ENCODE data around the gene OCEL1.

Gene OCEL1

DNA sequence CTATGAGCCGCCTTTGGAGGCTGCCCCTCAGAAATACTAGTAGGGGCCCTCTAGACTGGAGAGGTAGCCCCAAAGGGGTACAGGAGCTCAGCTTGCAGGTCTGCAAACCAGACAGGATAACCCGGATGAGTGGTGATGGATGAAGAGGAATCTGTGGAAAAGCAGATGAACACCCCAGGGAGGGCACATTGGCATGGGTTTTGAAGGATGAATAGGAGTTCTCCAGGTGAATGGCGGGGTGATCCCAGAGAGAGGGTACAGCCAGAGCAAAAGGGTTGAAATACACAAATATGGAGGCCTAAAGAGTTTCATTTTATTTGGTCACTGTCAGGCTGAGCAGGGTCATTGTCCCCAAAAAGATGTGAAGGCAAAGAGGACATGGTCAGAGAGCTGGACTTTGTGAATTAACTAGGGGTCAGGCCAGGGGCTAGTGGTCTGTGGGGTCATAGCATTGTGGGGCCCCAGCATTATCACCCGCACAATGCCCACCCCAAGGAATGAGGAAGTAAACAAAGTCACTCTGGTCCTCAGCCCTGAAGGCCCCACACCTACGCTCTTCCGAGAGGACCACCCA is 14.9 kb downstream of the OCEL1 start:
- DNase-seq = no peak

DNA sequence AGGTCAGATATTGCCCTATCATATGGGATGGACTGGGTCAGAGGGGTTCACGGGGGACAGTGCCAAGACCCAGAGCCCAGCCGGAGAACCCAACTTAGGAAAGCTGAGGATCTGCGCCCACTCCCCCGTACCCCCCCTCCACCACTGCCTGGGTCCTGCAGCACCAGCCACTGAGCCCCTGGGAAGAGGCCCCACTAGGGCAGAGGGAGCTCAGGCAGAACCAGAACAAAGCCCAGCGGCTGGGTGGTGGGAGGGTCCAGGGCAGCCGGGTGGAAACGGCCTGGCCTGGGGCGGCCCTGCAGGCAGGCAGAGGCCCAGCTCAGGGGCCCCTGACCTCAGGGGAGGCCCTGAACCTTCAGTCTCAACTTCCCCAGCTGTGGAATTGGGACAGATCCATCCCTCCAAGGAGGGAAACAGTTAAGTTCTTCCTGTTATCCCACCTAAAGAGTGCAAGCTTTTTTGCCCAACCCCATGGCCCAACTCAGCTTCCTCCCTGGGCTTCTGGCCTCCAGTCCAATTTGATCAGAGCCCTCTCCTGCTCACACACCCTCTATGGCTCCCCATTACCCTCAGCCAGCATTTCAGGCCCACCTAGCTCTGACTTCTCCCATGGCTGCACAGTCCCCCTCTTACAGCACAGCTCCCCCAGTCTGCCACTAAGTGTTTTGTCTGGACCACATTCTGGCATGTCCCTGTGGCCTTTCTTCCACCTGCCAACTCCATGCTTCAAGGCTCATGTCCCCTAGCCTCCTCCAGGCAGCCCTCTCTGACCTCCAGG is 16.6 kb downstream of the OCEL1 start:
- no peak for DNase-seq

DNA sequence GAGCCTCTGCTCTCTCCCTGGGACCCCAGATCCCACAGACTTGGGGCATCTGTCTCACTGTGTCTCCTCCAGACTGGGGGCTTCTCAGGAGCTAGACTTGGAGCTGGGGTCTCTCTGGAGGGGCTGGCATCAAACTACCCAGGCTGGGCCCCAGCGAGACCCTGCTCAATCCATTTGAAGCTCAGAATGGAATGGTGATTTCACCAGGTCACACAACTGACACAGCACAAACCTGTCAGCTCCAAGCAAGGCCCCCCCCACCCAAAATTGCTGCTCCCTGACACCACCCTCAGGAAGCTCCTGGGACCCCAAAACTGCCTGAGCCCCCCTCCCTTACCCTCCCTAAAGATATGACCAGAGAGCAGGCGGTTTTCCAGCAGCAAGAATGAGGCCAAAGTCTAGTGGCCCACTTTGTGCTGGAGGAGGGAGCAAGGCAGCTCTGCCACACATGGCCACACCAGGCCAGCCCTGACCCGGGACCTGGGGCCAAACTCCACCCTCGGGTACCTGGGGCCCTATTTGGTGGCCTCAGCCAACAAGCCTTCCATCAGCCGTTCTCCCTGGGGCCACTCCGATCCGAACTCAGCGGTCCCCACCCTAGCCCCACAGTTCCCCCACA is 17.3 kb downstream of the OCEL1 start:
- DNase-seq = no peak

DNA sequence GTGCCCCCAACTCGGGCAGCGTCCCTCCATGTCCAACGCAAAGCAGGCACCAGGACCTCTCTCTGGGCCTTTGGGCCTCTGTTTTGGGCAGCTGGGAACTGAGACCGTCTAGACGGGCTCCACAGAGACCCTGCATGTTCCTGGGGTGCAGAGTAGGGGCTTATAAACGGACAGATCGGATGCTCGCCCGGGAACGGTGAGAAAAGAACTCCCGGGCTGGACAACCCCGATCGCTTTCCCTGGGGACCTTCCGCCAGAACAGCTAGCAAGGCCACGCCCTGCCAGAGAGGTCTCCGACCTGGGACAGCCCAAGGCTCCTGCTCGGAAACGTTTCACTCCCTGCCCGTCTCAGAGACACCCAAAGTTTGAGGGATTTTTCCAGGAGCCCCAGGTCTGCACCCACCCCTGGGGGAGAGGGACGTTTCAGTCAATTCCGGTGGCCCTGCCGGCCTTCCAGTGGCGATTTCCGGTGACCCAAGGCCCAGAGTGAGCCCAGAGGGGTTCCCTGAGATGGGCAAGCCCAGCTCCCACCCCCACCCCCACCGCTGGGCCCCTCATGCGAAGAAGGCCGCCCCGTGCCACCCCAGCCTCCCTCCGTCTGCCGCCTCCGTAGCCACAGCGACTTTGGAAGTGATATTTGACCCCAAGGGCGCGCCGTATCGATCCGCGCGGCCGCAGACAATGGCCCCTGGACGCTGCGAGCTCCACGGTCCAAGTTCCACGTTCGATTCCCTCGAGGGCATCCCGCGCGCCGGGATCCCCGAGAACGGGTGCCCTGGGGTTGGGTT is 18.0 kb downstream of the OCEL1 start:
- DNase-seq = peak in 2 of 3 experiments; percentile 41 to 46

DNA sequence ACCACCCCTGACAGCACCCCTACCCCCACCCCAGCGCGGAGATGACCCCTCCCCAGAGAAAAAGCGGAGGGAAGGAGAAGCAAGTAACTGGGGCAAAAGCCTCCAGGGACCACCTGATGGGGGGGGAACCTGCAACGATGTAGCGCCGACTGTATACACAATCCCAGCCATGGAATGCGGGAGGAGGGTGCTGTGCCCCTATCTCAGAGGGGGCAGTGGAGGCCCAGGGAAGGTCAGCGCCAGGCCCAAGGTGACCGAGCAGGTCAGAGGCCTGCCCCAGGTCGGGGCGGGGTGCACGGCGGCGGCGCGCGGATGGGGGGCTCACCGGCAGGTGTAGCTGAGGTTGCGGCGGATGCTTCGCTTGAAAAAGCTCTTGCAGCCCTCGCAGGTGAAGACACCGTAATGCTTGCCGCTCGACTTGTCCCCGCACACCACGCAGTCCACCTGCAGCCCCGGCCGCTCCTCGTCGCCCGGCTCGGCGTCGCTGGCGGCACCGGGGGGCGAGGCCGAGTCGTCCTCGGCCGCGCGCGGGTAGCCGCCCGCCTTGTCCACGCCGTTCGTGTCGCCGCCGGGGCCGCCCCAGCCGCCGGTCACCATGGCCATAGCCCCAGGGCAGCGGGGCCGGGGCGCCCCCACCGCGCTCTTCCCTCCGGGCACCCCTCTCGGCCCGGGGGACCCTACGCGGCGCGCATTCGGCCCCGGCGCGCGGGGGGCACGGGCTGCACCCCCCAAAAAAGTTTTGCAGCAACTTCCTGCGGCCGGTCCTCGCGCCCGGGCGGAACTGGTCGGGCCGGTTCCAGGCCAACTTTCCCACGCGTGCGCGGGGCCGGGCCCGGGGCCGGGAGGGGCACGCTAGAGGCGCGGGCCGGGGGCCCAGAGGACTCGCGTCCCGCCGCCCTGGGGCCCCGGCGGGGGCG is 18.9 kb downstream of the OCEL1 start:
- peak in 2 of 3 experiments; percentile 27 to 42 for DNase-seq

DNA sequence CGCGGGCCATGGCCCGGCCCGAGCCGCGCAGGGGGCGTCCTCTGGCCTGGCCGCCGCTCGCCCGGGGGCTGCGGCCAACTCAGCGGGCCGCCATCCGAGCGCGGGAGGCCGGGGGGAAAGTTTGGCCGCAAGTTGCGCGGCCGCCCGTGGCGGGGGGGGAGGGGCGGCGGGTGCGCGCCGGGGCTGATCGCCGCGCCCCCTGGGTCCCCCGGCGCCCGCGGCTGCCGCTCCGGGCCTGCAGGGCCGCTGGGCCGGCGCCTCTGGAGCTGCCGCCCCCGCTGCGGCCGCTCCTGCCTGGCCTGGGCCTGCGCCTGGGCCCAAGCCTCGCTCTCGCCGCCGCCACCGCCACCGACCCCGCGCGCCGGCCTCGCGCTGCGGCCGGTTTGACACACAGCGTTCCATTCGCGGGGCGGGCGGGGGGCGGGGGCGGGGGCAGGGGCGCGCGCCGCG is 19.5 kb downstream of the OCEL1 start, which contains the start of gene NR2F6:
Gene NR2F6 (minus strand): TSS at position 385 of the 450 bp plus-strand sequence. CDS start 699 bp downstream, outside the sequence.
- DNase-seq = no peak

DNA sequence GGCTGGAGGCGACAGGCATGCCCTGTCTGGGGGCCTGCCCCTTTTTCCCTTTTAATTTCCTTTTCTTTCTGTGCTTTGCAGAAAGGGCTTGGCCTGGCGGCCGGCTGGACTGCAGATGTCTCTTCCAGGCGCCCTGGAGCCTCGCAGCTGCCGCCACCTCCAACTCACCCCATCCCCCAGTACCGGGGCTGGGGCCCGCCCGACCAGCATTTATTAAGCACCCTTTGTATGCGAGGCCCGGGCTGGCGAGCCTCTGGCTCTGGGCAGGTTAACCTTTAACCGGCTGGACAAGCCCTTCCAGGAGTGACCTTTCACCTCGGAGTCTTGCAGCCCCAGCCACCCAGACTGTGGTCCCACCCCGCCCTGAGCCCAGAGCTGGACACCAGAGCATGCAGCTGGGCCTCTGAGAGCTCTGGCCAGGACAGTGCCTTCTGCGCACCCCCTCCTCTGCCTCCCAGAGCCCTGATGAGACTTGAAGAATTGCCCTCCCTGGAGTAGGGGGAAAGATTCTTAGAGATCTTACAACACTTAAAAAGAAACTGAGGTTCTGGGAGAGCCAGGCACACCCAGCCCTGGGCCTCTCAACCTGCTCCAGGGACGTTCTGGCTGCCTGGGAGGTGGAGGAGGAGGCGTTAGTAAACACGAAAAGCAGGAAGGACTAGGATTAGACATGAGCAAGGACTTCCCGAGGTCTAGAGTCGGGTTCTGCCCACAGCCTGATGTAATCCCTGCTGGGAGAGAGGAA is 20.8 kb downstream of the OCEL1 start:
- DNase-seq = peak in 1 of 3 experiments; percentile 85

DNA sequence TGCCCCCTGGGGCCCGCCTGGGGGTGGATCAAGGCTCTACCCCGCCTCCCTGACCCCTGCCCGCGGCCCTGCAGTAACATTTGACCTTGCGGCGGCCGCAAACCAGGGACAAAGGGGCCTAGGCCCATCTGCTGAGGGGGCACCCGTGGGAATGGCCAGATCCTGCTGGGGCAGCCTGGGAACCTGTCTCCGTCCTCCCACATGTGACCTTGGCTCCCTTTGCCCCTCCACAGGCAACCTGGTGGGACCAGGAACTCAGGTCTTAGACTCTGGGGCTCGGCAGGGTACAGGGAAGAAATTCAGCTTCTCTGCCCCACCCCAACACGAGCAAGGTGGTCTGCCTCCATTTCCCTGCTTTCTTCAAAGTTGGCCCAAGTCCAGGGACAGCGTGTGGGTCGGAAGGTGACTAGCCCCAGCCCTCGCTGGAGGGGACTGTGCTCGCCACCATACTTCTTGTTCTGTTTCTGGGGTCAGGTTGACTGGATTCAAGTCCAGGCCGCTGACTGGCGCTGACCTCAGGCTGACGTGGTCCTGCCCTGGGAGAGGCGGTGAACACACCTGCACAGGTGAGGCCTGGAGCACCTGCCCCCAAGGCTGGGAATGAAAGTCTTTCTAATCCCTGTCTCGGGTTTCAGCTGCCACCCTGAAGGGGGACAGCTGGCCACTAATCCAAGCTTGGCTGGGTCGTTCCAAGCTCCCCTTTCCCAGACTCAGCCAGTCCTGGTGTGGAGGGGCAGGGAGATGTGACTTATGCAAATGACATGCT is 22.2 kb downstream of the OCEL1 start:
- peak in 2 of 3 experiments; percentile 10 to 35 for DNase-seq

DNA sequence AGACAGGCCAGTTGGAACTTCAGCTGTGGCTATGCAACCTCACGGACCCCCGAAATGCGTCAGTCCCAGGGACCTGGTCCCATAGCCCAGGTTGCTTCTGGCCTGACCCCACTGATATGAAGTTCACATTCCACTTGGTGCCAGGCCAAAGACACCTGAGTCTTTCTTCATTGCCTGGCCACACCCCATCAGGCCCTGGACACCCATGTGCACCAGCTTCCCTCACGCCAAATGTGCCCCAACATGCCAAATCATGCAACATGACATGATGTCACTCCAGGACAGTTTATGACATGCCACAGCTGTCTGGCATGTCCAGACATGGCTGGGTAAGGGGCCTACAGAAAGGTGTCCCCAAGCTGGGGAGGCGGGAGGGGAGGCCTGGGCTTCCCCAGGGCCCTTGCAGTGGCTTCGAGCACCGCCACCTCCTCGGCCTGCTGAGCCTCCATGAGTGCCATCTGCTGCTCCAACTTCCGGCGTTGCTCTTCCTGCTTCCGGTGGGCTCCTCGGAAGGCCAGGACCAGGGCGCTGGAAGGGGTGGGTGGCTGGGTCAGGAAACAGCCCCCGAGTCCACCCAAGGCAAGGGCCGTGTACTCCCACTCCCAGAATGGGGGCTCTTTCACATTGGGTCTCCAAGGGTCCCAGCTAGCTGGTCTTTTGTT is 24.0 kb downstream of the OCEL1 start:
- DNase-seq = no peak

DNA sequence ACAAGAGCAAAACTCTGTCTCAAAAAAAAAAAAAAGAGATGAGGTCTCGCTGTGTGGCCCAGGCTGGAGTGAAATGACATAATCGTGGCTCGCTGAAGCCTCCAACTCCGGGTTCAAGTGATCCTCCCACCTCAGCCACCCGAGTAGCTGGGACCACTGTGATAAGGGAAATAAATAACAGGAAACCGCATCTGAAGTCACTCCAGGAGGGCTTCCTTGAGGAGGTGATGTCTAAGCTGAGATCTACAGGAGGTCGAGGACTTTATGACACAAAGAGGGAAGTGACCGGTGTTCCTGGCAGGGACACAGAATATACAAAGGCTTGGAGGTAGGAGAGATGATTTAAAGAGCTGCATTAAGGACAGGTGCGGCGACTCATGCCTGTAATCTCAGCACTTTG is 28.6 kb downstream of the OCEL1 start:
- DNase-seq = peak in 1 of 3 experiments; percentile 12

DNA sequence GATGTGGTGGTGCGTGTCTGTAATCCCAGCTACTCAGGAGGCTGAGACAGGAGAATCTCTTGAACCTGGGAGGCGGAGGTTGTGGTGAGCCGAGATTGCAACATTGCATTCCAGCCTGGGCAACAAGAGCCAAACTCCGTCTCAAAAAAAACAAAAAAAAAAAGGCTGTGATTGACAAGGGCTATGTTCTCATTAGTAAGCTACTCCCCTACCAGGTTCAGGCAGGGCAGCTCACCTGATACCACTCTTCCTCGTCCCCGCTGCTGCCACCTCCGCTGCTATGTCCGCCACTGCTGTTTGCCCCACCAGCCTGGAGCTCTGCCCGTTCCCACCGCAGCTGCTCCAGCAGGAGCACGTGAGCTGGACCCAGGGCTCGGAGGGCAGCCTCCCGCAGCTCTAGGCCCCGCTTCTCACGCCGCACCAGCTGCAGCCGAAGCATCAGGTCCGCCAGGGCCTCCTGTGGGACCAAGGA is 29.2 kb downstream of the OCEL1 start:
- DNase-seq = peak in 2 of 3 experiments; percentile 10 to 46

DNA sequence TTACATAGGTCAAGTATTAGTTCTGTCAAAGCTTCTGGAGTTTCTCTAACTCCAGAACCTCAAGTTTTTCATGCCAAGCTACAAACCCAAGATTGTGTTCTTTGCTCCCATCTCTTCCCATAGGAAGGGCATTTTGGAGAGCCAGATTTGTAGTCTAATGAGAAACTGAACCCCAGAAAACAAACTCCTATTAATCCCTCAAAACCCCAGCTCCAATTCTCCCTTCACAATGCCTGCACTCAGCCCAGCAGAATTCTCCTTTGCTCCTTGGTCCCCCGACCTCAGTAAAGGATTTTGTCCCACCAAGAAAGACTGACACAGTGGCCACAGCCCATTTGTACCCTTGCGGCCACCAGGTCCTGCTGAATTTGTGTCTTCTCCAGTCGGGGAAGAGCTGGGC is 30.1 kb downstream of the OCEL1 start:
- DNase-seq = no peak

DNA sequence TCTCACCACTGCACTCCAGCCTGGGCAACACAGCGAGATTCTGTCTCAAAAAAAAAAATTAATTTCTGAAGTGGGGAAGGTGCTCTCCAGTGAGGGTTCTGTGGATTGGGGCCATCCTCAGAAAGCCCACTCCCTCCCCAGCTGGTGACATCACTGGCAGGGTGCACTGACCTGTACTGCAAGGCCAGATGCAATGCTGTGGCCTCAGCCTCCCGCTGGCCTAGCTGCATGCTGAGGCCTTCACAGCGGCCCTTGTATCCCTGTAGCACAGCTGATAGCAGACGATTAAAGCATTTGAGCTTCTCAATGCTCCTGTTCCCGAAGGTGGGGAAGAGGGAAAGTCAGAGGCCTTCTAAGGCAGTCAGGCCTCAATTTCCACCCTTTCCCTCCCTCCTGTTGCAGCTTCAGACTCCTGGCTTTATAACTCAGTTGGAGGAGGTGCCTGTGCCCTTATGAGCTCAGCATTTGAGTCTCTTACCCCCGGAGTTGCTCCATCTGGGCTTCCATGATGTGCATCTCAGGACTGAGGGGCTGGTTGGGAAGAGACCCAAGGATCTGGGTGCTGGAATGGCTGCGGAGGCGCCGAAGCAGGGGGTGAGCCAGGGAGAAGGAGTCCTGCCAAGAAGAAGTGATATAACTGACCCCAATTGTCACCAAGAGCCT is 33.2 kb downstream of the OCEL1 start:
- peak in 2 of 3 experiments; percentile 29 to 43 for DNase-seq

DNA sequence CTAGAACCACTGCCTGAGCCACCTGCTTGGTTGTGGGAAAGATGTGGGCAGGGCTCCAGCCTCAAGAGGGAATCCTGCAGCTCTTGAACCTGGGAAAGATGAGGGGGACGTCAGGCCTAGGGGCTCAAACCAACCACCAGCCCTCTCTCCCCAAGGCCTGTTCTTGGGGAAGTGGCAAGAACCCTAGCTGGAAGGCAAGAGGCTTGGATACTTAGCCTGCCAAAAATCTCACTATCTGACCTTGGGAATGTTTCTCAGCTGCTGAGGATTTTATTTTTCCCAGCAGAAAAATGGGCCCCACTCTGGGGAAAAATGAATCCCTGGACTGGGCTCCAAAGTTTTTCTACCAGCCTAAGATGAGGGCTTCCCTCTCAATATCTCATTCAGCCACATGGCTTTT is 33.9 kb downstream of the OCEL1 start:
- no peak for DNase-seq

DNA sequence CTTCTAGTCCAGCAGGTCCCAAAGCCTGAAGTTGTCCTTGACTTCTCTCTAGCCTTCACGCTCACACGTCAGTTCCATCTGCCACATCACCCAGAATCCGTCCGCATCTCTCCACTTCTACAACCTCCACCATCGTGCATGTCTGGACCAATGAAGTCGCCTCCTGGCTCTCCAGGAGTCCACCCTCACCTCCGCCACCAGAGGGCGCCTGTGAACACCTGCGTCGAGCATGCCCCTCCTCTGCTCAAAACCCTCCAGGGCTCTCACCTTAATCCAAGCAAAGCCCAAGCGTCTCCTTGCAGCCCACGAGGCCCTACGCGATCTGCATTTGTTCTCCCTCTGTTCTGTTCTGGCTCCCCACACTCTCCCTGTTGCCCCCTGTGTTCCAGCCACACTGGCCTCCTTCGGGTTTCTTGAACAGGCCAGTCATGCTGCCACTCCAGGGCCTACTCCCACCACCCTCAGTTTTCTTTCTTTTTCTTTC is 34.9 kb downstream of the OCEL1 start:
- peak in 2 of 3 experiments; percentile 45 to 65 for DNase-seq

DNA sequence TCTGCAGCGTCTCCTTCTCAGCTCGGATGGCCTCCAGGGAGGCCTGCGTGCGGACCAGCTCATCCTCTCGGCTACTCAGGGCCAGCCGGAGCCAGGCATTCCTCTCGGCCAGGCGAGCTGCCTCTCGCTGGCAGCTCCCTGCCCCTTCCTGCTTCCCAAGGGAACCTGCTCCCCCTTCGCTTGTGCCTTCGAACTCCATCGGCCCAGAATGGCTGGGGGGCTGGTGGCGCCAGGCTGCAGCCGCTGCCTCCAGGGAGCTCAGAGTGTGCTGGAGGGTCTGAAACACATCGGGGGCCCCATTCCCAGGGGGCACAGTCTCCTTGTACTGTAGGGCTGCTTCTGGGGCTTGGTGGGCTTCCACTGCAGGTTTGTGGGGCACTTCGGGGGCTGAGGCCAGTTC is 36.5 kb downstream of the OCEL1 start:
- DNase-seq = no peak

DNA sequence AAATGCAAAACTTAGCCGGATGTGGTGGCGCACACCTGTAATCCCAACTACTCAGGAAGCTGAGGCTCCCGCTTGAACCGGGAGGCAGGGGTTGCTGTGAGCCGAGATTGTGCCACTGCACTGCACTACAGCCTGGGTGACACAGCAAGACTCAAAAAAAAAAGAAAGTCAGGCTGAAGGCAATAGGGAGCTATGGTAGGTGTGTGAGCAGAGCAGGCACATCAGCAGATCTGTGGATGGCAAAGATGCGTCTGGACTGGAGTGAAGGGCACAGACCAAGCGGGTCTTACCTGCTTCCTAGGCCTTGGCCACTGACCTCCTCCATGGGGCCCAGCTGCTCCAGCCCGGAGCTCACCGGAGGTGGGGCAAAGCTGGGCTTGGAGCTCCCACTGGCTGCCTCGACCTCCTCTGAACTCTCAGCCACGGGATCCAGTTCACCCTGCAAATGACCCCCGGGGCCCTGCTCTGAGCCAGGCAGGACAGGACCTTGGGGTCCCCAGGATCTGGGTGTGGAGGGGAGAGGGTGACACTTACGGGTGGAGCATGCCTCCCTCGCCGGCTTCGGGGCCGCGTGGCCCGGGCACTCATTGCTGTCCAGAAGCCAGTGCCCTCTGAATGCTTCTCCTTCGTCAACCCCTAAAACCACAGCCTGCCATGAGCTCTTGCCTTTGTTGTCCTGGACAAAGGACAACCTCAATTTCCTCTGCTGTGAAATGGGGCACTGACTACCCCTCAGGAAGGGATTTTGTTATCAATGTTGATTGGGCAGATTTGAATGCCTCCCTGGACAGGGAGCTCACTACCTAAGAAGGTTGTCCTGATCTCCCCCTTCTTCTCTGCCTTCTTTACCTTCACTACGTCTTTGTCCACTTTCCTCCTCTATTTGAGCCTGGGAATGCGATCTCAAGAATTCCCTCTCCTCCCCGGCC is 38.0 kb downstream of the OCEL1 start:
- no peak for DNase-seq

DNA sequence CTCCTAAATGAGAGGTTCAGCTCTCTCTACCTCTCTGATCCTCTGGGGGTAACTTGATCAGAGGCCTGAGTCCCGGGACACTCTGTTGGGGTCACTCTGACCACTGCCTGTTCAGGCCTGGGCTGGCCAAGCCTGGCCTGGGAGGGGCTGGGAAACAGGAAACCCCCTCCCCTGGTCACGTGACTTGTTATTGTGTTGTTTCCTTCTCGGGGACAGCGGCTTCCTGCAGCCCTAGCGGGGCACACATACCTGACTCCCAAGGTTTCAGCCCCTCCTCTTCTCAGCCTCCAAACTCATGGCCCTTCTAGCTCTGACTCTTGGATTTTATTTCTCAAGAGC is 38.6 kb downstream of the OCEL1 start, which contains the start of gene USHBP1:
Gene USHBP1 (minus strand): TSS at position 105 of the 339 bp plus-strand sequence. CDS start 446 bp downstream, outside the sequence.
- DNase-seq = no peak

All from NCI-H1417 (cell line).